HepG2 (cell line): ENCODE results near the gene ARMC8. TPM values are rescaled to one million over a fixed set of nuclear protein-coding genes. Genes with fewer than 3 reads are reported as not detected.

Experiments used
- ATAD3A ChIP-seq: sonication (generic); formaldehyde crosslinking; IDR thresholded peaks from 2 replicates; pipeline ENCODE4 v1.4.0; 2020; ENCODE audit warnings: missing genetic modification reagents
- HNRNPH1 ChIP-seq: fragments of 200-400 bp; formaldehyde crosslinking; optimal IDR thresholded peaks from 2 replicates; pipeline ENCODE3; 2017; ENCODE audit warnings: mild to moderate bottlenecking, low read depth, low read length
- KDM5B ChIP-seq: sonication (generic); formaldehyde crosslinking; IDR thresholded peaks from 2 replicates; pipeline ENCODE4 v1.4.0; 2020; ENCODE audit warnings: missing genetic modification reagents, mild to moderate bottlenecking, borderline replicate concordance
- NBN ChIP-seq: fragments of 450-650 bp; conservative IDR thresholded peaks from 2 replicates; pipeline ENCODE4 v1.6.1; 2017
- NCOA2 ChIP-seq: sonication (generic); formaldehyde crosslinking; IDR thresholded peaks from 2 replicates; pipeline ENCODE4 v1.8.0; 2022; ENCODE audit warnings: inconsistent platforms
- NFIC ChIP-seq: IDR thresholded peaks from 2 replicates; pipeline ENCODE4 v1.6.1; 2012; ENCODE audit warnings: mild to moderate bottlenecking, low read length, inconsistent platforms
- RNF2 ChIP-seq: fragments of 450-650 bp; conservative IDR thresholded peaks from 2 replicates; pipeline ENCODE4 v1.6.1; 2016; ENCODE audit warnings: low read depth
- SALL1 ChIP-seq: sonication (generic); formaldehyde crosslinking; IDR thresholded peaks from 2 replicates; pipeline ENCODE4 v1.8.0; 2022; ENCODE audit warnings: mild to moderate bottlenecking, missing genetic modification reagents
- SAP130 ChIP-seq: IDR thresholded peaks from 2 replicates; pipeline ENCODE4 v1.6.1; 2016; ENCODE audit warnings: low read depth
- TRIM24 ChIP-seq: sonication (generic); formaldehyde crosslinking; IDR thresholded peaks from 2 replicates; pipeline ENCODE4 v1.8.0; 2022; ENCODE audit warnings: mild to moderate bottlenecking, missing genetic modification reagents
- ZNF256 ChIP-seq: sonication (generic); formaldehyde crosslinking; conservative IDR thresholded peaks from 2 replicates; pipeline ENCODE4 v1.4.0; 2020; ENCODE audit warnings: missing genetic modification reagents
- ZNF296 ChIP-seq: sonication (generic); formaldehyde crosslinking; conservative IDR thresholded peaks from 2 replicates; pipeline ENCODE4 v1.5.0; 2020; ENCODE audit warnings: mild to moderate bottlenecking, missing genetic modification reagents
- ZNF329 ChIP-seq: sonication (generic); formaldehyde crosslinking; IDR thresholded peaks from 2 replicates; pipeline ENCODE4 v1.9.0; 2021; ENCODE audit warnings: low read depth, mild to moderate bottlenecking, missing genetic modification reagents
- ZNF570 ChIP-seq: sonication (generic); formaldehyde crosslinking; IDR thresholded peaks from 2 replicates; pipeline ENCODE4 v1.4.0; 2020; ENCODE audit warnings: mild to moderate bottlenecking, missing genetic modification reagents, borderline replicate concordance
- ZNF672 ChIP-seq: sonication (generic); formaldehyde crosslinking; IDR thresholded peaks from 2 replicates; pipeline ENCODE4 v1.8.1; 2022; ENCODE audit warnings: missing genetic modification reagents
- polyA plus RNA-seq, 8 experiments: library from polyadenylated mRNA; depleted of rRNA in 3 of 8; stranded (reverse) in 7 of 8; unstranded in 1 of 8; fragments of >200 nt; fragmentation: Illumina TruSeq in 4 of 8; extraction: Trizol in 4 of 8; gene quantifications; 2 replicates each; pipeline versions ENCODE4 v1.2.1 to v1.2.3, GENCODE V29; 2011 to 2016; ENCODE audit warnings: low read depth in 4 of 8, missing spikeins in 1 of 8, mixed read lengths in 1 of 8; ENCODE audit not compliant: insufficient read depth in 1 of 8
- total RNA-seq, 5 experiments: library from RNA; depleted of rRNA; stranded (reverse); fragments of >200 nt; fragmentation: Illumina TruSeq; extraction: Trizol; gene quantifications; 2 replicates each; pipeline ENCODE4 v1.2.3, GENCODE V29; 2016; ENCODE audit warnings: low read depth in 1 of 5
- TF ChIP-seq, protein P1 (sequence below): sonication (generic); formaldehyde crosslinking; IDR thresholded peaks from 2 replicates; pipeline ENCODE4 v1.5.0; 2020; ENCODE audit warnings: missing genetic modification reagents
- TF ChIP-seq, protein P2 (sequence below): sonication (generic); formaldehyde crosslinking; IDR thresholded peaks from 2 replicates; pipeline ENCODE4 v1.5.0; 2020; ENCODE audit warnings: missing genetic modification reagents
- TF ChIP-seq, protein P3 (sequence below): sonication (generic); formaldehyde crosslinking; IDR thresholded peaks from 2 replicates; pipeline ENCODE4 v1.8.1; 2023; ENCODE audit warnings: mild to moderate bottlenecking, moderate library complexity, missing genetic modification reagents
- TF ChIP-seq, protein P4 (sequence below): sonication (generic); formaldehyde crosslinking; IDR thresholded peaks from 2 replicates; pipeline ENCODE4 v1.8.1; 2022; ENCODE audit warnings: mild to moderate bottlenecking, missing genetic modification reagents
- TF ChIP-seq, protein P5 (sequence below): sonication (generic); formaldehyde crosslinking; IDR thresholded peaks from 2 replicates; pipeline ENCODE4 v1.5.0; 2020; ENCODE audit warnings: missing genetic modification reagents, mild to moderate bottlenecking, borderline replicate concordance
- TF ChIP-seq, protein P6 (sequence below): sonication (generic); formaldehyde crosslinking; IDR thresholded peaks from 2 replicates; pipeline ENCODE4 v1.8.1; 2022; ENCODE audit warnings: low read depth, mild to moderate bottlenecking, missing genetic modification reagents

The ARMC8 gene
- total and polyA plus RNA-seq, 2 of the 13 experiments (the other 11 are each of a cell fraction or from before 2014, with no cell fraction given), result 38.9 to 55.3 TPM

DNA sequence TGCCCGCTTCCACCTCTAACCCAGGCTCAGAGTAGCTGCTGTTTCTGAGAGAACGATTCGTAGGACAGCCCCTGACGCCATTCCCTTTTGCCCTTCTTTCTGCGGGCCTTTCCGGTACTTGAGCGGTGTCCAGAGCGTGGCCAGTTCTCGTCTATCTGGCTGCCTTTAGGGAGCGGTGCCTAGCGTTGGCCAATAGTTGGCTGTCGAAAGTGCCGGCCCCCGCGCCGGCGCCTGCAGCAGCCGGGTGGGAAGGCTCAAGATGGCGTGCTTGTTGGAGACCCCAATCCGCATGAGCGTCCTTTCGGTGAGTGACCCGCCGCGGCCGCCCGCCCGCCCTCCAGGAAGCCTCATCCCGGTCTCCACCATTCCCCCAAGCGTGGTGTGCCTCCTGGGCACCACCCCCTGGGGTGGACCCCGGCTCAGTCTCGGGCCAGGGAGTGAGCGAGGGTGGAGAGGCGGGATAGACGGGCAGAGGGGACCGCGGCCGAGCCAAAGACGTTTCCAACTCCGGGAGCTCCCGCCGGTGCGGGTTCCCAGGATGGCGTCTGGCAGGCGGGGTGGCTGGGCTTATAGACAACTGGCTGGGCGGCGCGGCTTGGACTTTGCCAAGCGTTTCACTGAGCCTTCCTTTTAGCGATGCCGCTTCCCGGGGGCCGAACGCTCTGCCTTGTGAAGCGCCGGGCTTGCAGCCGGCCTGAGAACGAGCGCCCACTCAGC lies at the start of gene ARMC8 (continued):
- TF ChIP-seq, protein P1, sequence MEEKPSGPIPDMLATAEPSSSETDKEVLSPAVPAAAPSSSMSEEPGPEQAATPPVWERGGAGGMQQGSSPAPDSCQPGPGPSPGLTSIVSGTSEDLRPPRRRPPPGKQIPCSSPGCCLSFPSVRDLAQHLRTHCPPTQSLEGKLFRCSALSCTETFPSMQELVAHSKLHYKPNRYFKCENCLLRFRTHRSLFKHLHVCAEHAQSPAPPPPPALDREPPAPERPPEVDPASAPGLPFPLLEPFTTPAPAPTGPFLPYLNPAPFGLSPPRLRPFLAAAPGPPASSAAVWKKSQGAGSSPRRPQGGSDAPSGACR (CRISPR knock-in tag), result no peak
- TF ChIP-seq NBN (no peak), ZNF296 (CRISPR knock-in tag) (no peak), ZNF329 (CRISPR knock-in tag) (no peak), SALL1 (CRISPR knock-in tag) (peak; percentile 50; the same call in 1 of the 2 replicates), KDM5B (CRISPR knock-in tag) (peak; percentile 74; the same call in 1 of the 2 replicates), NFIC (0 out of 2 replicates have a peak, but pooled peaks have one; percentile 51), ATAD3A (CRISPR knock-in tag) (no peak), HNRNPH1 (no peak), RNF2 (no peak), TRIM24 (no peak), SAP130 (peak; percentile 79), NCOA2 (peak; percentile 17; the same call in 1 of the 2 replicates), ZNF672 (CRISPR knock-in tag) (no peak), ZNF570 (no peak), ZNF256 (CRISPR knock-in tag) (0 out of 2 replicates have a peak, but pooled peaks have one; percentile 55)
- TF ChIP-seq, protein P2, sequence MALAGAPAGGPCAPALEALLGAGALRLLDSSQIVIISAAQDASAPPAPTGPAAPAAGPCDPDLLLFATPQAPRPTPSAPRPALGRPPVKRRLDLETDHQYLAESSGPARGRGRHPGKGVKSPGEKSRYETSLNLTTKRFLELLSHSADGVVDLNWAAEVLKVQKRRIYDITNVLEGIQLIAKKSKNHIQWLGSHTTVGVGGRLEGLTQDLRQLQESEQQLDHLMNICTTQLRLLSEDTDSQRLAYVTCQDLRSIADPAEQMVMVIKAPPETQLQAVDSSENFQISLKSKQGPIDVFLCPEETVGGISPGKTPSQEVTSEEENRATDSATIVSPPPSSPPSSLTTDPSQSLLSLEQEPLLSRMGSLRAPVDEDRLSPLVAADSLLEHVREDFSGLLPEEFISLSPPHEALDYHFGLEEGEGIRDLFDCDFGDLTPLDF, result no peak
- TF ChIP-seq, protein P3, sequence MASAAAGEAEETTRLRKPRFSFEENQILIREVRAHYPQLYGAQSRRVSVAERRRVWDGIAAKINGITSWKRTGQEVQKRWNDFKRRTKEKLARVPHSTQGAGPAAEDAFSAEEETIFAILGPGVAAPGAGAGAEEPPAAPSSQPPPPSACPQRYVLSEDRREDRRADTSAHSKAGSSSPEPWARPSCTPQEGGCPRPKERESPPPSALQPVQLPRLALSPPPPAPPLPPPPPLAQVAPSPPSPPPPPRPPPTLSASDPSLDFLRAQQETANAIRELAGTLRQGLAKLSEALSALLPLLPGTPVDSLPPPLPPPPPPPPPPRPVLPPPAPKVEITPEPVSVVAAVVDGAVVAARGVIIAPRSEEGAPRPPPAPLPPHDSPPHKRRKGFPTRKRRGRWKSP, result peak; percentile 65
- TF ChIP-seq, protein P4, sequence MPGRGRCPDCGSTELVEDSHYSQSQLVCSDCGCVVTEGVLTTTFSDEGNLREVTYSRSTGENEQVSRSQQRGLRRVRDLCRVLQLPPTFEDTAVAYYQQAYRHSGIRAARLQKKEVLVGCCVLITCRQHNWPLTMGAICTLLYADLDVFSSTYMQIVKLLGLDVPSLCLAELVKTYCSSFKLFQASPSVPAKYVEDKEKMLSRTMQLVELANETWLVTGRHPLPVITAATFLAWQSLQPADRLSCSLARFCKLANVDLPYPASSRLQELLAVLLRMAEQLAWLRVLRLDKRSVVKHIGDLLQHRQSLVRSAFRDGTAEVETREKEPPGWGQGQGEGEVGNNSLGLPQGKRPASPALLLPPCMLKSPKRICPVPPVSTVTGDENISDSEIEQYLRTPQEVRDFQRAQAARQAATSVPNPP (CRISPR knock-in tag), result peak; percentile 53; the same call in 1 of the 2 replicates
- TF ChIP-seq, protein P5, sequence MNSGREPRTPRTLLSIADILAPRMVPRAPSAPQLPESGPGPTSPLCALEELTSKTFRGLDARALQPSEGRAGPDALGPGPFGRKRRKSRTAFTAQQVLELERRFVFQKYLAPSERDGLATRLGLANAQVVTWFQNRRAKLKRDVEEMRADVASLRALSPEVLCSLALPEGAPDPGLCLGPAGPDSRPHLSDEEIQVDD (CRISPR knock-in tag), result 0 out of 2 replicates have a peak, but pooled peaks have one; percentile 30
- TF ChIP-seq, protein P6, sequence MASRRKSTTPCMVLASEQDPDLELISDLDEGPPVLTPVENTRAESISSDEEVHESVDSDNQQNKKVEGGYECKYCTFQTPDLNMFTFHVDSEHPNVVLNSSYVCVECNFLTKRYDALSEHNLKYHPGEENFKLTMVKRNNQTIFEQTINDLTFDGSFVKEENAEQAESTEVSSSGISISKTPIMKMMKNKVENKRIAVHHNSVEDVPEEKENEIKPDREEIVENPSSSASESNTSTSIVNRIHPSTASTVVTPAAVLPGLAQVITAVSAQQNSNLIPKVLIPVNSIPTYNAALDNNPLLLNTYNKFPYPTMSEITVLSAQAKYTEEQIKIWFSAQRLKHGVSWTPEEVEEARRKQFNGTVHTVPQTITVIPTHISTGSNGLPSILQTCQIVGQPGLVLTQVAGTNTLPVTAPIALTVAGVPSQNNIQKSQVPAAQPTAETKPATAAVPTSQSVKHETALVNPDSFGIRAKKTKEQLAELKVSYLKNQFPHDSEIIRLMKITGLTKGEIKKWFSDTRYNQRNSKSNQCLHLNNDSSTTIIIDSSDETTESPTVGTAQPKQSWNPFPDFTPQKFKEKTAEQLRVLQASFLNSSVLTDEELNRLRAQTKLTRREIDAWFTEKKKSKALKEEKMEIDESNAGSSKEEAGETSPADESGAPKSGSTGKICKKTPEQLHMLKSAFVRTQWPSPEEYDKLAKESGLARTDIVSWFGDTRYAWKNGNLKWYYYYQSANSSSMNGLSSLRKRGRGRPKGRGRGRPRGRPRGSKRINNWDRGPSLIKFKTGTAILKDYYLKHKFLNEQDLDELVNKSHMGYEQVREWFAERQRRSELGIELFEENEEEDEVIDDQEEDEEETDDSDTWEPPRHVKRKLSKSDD, result peak; percentile 71; the same call in 1 of the 2 replicates
